ENCODE measurements around the gene CNOT10.
A peak's percentile ranks its signal among the peaks of the same experiment; 100 is the strongest.
"Not testable (repeated sequence)": the region's sequence is repeated elsewhere in the genome, so short reads cannot be mapped to it uniquely, and the experiment has no call there.

Gene CNOT10, protein sequence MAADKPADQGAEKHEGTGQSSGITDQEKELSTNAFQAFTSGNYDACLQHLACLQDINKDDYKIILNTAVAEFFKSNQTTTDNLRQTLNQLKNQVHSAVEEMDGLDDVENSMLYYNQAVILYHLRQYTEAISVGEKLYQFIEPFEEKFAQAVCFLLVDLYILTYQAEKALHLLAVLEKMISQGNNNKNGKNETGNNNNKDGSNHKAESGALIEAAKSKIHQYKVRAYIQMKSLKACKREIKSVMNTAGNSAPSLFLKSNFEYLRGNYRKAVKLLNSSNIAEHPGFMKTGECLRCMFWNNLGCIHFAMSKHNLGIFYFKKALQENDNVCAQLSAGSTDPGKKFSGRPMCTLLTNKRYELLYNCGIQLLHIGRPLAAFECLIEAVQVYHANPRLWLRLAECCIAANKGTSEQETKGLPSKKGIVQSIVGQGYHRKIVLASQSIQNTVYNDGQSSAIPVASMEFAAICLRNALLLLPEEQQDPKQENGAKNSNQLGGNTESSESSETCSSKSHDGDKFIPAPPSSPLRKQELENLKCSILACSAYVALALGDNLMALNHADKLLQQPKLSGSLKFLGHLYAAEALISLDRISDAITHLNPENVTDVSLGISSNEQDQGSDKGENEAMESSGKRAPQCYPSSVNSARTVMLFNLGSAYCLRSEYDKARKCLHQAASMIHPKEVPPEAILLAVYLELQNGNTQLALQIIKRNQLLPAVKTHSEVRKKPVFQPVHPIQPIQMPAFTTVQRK

GRCh38 chr3:32684800-32685542 lies at the start of gene CNOT10:
CNOT10 (plus strand) TSS chr3:32685188; CDS start chr3:32685461, 273 bp downstream.
- peak; percentile 80 for DNase-seq (ENCODE audit: low read depth)

GRCh38 chr3:32640939-32641338 lies 44.0 kb upstream of the CNOT10 start:
- no peak for DNase-seq (ENCODE audit: low read depth)

- DNase-seq (ENCODE audit: low read depth) = no peak
Observed at GRCh38 chr3:32641356-32641755, 43.6 kb upstream of the CNOT10 start.

DNA sequence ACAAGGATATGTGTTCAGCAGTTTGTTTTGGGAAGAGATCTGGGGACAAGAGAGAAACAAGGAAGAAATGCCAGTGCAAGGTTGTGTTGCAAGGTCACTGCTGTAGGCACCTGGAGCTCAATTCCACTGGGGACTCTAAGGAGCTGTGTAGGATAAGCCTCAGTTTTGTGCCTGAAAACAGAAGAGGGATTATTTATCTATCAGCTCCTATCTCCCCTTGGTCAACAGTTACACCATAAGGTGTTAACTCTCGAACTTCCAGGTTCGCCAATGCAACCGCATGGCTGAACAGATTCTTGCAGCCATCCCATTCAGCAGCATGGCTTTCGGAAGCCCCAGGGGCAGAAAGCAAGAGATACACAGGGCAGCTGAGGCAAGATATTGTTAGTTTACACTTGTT lies 41.6 kb upstream of the CNOT10 start:
- DNase-seq (ENCODE audit: low read depth) = no peak

DNA sequence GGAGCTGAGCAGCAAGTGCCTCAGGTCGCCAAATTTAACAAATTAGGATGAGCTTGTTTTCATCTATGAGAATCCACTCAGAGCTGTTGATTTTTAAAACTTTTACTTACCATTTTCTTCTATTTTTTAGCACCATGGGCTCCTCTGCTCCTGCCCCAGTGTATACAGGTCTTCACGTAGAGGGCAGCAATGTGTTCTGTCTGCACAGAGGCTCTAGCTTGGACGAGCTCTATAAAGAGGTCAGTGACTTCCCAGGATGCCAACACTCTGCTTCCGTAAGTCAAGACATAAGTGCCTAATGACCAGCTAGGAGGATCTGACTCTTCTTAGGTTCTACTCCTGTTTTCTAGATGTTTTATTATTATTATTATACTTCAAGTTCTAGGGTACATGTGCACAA lies 41.2 kb upstream of the CNOT10 start:
- no peak for DNase-seq (ENCODE audit: low read depth)

DNA sequence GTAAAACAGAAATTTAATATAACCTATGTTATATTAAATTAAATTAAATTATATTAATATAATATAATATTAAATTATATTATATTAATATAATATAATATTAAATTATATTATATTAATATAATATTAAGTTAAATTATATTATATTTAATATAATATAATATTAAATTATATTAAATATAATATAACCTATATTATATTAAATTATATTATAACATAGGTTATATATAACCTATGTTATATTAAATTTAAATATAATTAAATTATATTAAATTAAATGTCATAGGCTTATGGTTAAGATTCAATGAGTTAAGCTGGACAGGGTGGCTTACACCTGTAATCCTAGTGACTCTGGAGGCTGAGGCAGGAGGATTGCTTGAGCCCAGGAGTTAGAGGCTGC lies 40.6 kb upstream of the CNOT10 start:
- no peak for DNase-seq (ENCODE audit: low read depth)

DNA sequence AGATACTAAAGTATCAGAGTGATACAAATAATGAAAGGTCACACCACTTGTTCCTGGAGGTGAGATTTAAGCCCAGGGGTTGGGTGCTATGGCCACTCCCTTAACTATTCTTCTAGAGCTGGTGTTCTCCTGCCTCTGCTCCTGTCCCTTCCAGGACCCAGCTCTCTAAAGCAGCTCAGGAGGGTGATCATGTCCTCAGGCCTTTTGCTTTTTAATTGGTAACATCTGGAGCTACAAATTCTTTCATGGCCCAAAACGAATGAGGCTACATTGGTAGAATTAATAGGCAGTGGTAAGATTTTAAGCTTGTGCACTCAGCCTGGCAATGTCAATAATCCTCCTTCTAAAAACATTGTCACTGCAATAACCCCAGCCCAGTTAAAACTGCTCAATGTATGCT lies 38.2 kb upstream of the CNOT10 start:
- no peak for DNase-seq (ENCODE audit: low read depth)

- DNase-seq (ENCODE audit: low read depth) = not testable (repeated sequence)
Observed at GRCh38 chr3:32652337-32653100, 32.5 kb upstream of the CNOT10 start.

GRCh38 chr3:32655167-32655566 lies 29.8 kb upstream of the CNOT10 start:
- no peak for DNase-seq (ENCODE audit: low read depth)

- no peak for DNase-seq (ENCODE audit: low read depth)
Observed at GRCh38 chr3:32660634-32661033, 24.4 kb upstream of the CNOT10 start.

GRCh38 chr3:32662647-32663046 lies 22.3 kb upstream of the CNOT10 start:
- DNase-seq (ENCODE audit: low read depth) = no peak

DNA sequence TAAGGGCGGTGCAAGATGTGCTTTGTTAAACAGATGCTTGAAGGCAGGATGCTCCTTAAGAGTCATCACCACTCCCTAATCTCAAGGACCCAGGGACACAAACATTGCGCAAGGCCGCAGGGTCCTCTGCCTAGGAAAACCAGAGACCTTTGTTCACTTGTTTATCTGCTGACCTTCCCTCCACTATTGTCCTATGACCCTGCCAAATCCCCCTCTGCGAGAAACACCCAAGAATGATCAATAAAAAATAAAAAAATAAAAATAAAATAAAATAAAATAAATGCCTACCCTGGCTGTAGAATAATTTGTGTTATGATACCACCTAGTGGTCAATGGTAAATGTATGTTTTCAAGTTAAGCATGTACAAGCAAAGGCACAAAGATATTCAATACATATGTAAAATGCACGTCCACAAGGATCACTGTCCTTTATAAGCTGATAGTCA lies 20.3 kb upstream of the CNOT10 start:
- peak; percentile 39 for DNase-seq (ENCODE audit: low read depth)

DNA sequence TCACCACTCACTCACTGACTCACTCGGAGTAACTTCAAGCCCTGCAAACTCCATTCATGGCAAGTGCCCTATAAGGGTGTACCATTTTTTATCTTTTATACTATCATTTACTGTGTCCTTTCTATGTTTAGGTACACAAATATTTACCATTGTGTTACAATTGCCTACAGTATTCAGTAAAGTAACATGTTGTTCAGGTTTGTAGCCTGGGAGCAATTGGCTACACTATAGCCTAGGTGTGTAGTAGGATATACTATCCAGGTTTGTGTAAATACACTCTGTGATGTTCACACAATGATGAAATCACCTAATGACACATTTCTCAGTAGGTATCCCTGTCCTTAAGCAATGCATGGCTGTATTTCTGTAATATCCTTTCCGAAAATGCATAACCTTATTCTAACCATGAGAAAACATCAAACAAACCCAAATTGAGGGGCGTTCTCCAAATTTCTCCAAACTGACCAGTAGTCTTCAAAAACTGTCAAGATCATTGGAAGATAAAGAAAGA lies 17.9 kb upstream of the CNOT10 start:
- no peak for DNase-seq (ENCODE audit: low read depth)

DNA sequence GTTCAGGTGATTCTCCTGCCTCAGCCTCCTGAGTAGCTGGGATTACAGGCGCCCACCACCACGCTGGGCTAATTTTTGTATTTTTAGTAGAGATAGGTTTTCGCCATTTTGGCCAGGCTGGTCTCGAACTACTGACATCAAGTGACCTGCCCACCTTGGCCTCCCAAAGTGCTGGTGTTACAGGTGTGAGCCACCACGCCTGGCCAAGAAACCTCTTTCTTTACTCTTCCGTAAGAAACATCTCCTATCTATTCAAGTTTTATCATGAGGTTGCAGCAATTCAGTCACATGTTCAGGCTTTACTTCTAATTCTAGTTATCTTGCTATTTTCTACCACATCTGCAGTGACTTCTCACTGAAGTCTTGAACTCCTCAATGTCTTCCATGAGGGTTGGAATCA lies 15.8 kb upstream of the CNOT10 start:
- DNase-seq (ENCODE audit: low read depth) = not testable (repeated sequence)

GRCh38 chr3:32673730-32674129 lies 11.3 kb upstream of the CNOT10 start:
- not testable (repeated sequence) for DNase-seq (ENCODE audit: low read depth)

DNA sequence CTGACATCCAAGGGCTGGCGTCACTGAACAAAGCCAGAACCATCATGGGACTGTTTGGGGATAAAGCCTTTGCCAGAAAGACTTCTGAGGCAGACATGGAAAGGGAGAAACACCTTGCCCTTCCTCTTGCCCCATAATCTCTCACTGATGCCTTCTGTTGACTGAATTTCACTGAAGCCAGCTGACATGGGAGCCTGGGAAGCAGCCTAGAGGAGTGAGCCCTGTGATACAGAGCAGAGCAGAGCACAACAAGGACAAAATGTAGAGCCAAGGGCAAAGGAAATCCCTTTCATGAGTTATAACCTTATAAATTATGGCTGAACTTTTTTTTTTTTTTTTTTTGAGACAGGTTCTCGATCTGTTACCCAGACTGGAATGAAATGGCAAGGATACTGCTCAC lies 9.8 kb upstream of the CNOT10 start:
- DNase-seq (ENCODE audit: low read depth) = no peak

DNA sequence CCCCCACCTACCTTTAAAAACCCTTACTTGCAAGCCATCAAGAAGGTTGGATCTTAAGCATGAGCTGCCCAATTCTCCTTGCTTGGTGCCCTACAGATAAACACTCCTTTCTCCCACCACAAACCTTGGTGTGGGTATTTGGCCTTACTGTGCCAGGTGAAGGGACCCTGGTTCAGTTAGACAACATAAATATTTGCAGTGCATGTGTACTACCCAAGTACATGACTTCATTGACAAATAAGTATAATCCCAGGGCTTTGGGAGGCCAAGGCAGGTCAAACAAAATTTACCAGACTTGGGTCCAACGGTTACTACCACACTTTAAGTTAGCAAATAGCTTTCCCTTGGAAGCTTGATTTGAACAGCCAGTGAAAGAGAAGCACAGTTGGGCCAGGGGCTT lies 9.3 kb upstream of the CNOT10 start:
- no peak for DNase-seq (ENCODE audit: low read depth)

DNA sequence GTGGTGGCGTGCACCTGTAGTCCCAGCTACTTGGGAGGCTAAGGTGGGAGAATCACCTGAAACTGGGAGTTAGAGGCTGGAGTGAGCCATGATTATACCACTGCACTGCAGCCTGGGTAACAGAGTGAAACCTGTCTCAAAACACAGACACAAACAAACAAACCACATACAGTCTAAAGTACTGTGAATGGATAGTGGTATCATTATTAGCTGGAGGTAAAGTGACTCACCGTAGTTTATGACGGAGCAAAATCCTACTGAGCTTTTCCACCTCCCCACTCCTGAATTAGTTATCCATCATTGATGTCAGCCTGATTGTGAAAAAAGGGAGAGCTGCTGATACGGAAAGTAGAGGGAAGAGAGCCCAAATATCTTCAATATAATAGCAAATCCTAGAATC lies 3.2 kb upstream of the CNOT10 start:
- DNase-seq (ENCODE audit: low read depth) = no peak

DNA sequence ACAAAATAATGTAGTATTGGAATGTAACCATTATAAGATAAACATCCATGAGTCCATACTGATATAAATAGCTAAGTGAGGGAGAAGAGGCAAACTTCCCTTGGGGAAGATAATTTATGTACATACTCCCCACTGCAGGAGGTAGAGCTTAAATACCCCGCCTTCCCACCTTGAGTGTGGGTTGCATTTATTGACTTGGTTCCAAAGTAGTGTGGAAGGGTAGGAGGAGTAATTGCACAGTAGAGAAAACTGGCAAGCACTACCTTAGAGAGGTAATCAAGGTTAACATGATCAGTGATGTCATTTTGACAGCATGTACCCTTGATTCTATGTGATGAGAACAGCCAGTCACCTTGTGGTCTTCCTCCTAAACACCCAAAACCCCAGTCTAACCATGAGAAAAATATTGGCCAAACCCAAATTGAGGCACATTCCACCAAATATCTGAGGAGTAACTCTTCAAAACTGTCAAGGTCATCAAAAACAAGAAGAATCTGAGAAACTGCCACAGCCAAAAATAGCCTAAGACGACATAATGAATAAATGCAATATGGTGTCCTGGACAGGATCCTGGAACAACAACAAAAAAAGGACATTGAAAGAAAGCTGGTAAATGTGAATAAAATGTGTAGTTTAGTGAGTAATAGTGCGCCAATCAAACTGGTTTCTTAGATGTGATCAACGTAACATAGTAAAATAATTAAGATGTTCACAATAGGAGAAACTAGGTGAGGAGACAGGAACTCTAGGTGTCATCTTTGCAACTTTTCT lies 774 bp upstream of the CNOT10 start:
- DNase-seq (ENCODE audit: low read depth) = no peak

DNA sequence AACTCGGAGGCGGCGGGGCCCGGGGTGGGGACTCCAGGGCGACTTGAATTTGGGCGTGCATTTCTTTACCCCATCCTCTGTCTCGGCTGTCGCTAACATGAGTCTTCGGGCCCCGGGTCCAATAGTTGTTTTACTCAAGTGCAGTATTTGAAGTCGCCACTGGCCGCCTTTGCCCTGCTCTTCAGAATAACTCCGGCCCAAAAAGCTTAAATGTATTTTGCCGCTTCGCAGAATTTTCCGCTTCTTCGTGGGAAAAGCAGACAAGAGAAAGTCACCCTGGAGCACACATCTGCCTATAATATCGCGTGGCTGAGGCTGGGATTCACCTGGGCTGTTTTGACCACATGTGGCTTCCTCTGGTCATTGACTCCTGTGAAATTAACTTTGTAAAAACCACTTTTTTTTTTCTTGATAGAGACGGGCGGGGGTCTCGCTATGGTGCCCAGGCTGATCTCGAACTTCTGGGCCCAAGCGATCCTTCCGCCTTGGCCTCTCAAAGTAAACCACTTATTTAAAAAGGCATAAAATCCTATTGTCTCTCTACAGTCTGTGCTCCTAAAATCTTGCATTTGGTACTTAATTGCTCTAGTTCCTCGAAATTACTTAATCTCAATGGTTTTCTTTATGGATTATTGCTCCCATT lies 676 bp downstream of the CNOT10 start:
- DNase-seq (ENCODE audit: low read depth) = no peak
